Non-pigmented ciliary epithelial cell (primary cell): ENCODE results near the gene LCE1C.

Source experiments
- DNase-seq: peaks from one replicate; pipeline ENCODE4 v3.0.0-alpha.2; 2010; ENCODE audit warnings: low read depth

The LCE1C gene

DNA sequence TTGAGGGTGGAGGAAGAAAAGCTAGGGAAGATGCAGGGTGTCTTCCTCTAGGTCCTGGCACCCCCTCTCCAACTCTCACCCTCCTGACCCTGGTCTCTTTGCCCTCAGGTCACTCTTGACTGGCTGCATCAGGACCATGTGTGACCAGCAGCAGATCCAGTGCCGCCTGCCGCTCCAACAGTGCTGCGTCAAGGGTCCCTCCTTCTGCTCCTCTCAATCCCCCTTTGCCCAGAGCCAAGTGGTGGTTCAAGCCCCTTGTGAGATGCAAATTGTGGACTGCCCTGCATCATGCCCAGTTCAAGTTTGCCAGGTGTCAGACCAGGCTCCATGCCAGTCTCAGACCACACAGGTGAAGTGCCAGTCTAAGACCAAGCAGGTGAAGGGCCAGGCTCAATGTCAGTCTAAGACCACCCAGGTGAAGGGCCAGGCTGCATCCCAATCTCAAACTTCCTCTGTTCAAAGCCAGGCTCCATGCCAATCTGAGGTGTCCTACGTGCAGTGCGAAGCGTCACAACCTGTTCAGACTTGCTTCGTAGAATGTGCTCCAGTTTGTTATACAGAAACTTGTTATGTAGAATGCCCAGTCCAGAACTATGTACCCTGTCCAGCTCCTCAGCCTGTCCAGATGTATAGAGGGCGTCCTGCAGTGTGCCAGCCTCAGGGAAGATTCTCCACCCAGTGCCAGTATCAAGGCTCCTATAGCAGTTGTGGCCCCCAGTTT, 46.8 kb downstream of the LCE1C start:
- DNase-seq: no peak

DNA sequence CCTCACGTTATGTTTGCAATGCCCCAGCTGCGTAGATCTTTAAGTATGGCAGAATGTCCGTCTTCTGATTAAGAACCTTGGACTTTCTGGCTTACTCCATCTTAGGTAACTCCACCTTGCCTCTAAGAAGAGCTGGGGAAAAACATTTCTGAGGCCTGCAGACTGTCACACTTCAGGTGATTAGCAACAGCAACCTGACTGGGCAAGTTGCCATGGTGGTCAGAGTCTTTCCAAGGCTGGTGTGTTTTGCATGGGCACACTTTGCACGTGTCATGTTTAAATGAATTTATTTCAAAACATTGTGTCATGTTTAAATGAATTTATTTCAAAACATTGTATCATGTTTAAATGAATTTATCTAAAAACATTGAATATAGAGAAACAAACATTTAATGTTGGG, 47.8 kb downstream of the LCE1C start:
- DNase-seq: no peak

DNA sequence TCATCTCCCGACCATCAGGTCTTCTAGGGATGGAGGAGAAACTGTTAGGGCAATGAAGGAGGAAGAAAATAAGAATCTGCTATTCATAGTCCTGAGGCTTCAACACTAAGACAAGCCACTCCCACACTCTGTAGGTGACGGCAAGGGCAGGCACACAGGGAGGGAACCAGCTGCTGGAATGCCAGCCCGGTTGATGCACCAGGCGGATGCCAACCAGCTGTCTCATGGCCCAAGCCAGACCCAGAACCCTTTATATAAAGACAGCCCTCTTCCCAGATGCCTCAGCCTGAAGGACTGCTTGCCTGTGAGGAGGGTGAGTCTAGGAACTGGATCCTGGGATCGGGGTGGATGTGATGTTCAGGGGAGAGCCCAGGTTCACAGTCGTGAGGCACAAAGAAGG, 48.7 kb downstream of the LCE1C start, which contains the start of gene KPRP:
Gene KPRP, plus strand, starts transcription at position 279 of the 400 bp plus-strand sequence. CDS start 1,564 bp downstream, outside the sequence.
- DNase-seq: no peak

DNA sequence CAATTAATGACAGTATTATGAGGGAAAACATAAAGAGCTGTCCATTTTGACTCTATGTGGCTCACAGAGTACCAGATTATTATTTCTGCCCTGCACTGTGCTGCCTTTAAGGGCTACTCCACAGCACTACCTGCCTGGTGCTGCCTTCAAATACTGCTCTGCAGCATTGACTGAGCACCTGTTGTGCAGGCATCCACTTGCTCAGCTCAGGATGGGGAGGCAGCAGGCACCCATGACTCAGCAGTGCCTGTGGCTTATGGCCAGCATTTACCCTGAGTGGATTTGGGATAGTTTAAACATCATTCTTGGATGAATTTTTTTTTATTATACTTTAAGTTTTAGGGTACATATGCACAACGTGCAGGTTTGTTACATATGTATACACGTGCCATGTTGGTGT, 49.6 kb downstream of the LCE1C start:
- DNase-seq: no peak
